Stimulated activated naive CD8-positive, alpha-beta T cell treated with anti-CD3 and anti-CD28 coated beads, Interleukin-15, Interleukin-2, amounts not matched to agents 100 ng/mL and 50 ng/mL, for 24 hours (primary cell): Measurements from ENCODE around the gene FAM181A.

Source experiments
- H3K27ac Mint-ChIP-seq: one replicate; pipeline ENCODE4 v1.8.0; 2021; ENCODE audit warnings: mild to moderate bottlenecking, mixed read lengths
- H3K27me3 Mint-ChIP-seq: one replicate; pipeline ENCODE4 v1.8.0; 2021; ENCODE audit warnings: mixed read lengths
- H3K36me3 Mint-ChIP-seq: one replicate; pipeline ENCODE4 v1.8.0; 2021; ENCODE audit warnings: low read depth, mixed read lengths
- H3K4me1 Mint-ChIP-seq: one replicate; pipeline ENCODE4 v1.8.0; 2021; ENCODE audit warnings: low read depth, mixed read lengths
- H3K4me3 Mint-ChIP-seq: one replicate; pipeline ENCODE4 v1.8.0; 2021; ENCODE audit warnings: mild to moderate bottlenecking, mixed read lengths
- H3K9me3 Mint-ChIP-seq: one replicate; pipeline ENCODE4 v1.8.0; 2021; ENCODE audit warnings: mixed read lengths

Gene FAM181A

GRCh38 chr14:93978735-93979134 is 51.6 kb downstream of the FAM181A start:
- Mint-ChIP-seq H3K4me1 (peaks cover 70% of the 10 kb centered on the region), H3K27me3 (peaks cover 18% of the 10 kb centered on the region), H3K4me3 (peak overlapping the region; percentile 65), H3K9me3 (no peaks in the 10 kb centered on the region), H3K36me3 (peaks cover 32% of the 10 kb centered on the region), H3K27ac (peak overlapping the region; percentile 96)
